Testis (tissue), 2 donors: ENCODE data around the gene DNAJC10.

ENCODE experiments used
- CTCF ChIP-seq, 3 experiments: fragments of 450-650 bp in 2 of 3; fragments of 200-600 bp in 1 of 3; sonication (generic) in 1 of 3; IDR thresholded peaks; one replicate each; pipeline ENCODE4 v1.5.1; 2016 to 2019; ENCODE audit warnings: antibody characterized with exemption in 3 of 3, mild to moderate bottlenecking in 2 of 3, moderate library complexity in 1 of 3
- POLR2A ChIP-seq: fragments of 450-650 bp; IDR thresholded peaks from one replicate; pipeline ENCODE4 v1.6.1; 2017; ENCODE audit warnings: antibody characterized with exemption, mild to moderate bottlenecking, moderate library complexity

DNA sequence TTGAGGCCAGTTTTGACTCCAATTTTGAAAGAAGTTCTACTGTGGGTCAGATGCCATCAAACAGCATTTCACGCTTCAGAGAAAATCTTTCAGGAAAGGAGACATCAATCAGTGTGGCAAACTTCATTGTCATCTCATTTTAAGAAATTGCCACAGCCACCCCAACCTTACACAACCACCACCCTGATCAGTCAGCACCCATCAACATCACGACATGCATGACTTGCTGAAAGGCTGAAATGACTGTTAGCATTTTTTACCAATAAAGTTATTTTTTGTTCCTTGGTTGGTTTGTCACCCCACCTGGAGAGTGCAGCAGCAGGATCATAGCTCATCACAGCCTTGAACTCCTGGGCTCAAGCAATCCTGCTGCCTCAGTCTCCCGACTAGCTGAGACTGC is 10.4 kb downstream of the DNAJC10 start:
- TF ChIP-seq POLR2A, result no peak
- no peak for TF ChIP-seq CTCF (IDR thresholded peaks at IDR 0.05)
